HL-60/S4 treated with phorbol 12-myristate 13-acetate at 8.2 ng/mL for 4 days and 3 days (cell line): Measurements from ENCODE around the gene PPP2R2D.

Experiments
- in situ Hi-C: fragments of 300-500 bp; cut with MboI; formaldehyde crosslinking; loops from 2 replicates; pipeline ENCODE4 v1.15.0; 2022; ENCODE audit warnings: low sequenced_read_pairs

Gene PPP2R2D

DNA sequence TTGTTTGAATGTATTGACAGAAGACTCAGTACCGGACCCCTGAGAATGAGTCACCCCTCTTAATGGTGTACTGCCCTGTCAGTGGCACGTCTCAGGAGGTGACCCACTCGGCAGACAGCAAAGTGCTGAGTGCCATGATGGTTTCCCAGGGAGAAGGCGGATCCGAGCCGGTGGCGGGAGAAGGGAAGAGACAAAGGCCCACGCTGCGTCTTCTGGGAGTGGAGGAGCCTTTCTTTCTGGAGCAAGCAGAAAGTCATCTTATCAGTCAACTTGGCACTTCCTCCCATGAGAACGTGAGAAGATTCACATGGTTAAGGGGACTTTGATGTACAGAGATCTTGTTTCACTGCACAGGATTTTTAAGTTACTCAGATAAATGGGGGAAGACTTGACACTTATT lies 14.6 kb upstream of the PPP2R2D start:
- in situ Hi-C loops: loop anchor here (10.0 kb wide), 1 partner anchor 139 kb away; no protein-coding TSS in a partner anchor

- in situ Hi-C loops: loop anchor here (10.0 kb wide), 1 partner anchor 137 kb away; no protein-coding TSS in a partner anchor
Observed at GRCh38 chr10:131888186-131888604, 12.6 kb upstream of the PPP2R2D start.

GRCh38 chr10:131889755-131890154 lies 11.1 kb upstream of the PPP2R2D start:
- in situ Hi-C loops: loop anchor here (10.0 kb wide), 1 partner anchor 135 kb away; no protein-coding TSS in a partner anchor

DNA sequence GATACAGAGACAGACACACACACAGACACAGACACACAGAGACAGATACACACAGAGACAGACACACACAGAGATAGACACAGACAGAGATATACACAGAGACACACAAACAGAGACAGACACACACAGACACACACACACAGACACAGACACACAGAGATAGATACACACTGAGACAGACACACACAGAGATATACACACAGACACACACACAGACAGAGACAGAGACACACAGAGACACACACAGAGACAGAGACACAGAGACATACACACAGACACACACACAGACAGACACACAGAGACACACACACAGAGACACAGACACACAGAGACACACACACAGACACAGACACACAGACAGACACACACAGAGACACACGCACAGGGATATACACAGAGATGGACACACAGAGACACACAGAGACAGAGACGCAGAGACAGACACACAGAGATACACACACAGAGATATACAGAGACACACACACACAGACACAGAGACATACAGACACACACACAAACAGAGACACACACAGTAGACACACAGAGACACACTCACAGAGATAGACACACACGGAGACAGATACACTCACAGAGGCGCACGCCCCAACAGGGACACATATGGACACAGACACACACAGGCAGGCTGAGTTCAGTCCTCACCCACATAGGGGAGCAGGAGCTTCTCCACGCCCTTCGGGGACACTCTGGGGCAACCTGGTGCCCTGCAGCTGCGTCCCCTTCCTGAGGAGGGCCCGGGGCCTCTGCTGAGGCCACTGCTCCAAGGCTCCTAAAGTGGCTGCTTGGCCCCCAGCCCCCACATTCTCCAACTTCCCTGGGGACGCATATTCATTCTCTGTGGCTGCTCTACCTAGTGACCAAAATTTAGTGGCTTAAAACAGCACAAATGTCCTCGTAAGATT lies 10.3 kb upstream of the PPP2R2D start:
- in situ Hi-C loops: no loop called here

GRCh38 chr10:131891196-131891928 lies 9.4 kb upstream of the PPP2R2D start:
- in situ Hi-C loops: no loop called here

DNA sequence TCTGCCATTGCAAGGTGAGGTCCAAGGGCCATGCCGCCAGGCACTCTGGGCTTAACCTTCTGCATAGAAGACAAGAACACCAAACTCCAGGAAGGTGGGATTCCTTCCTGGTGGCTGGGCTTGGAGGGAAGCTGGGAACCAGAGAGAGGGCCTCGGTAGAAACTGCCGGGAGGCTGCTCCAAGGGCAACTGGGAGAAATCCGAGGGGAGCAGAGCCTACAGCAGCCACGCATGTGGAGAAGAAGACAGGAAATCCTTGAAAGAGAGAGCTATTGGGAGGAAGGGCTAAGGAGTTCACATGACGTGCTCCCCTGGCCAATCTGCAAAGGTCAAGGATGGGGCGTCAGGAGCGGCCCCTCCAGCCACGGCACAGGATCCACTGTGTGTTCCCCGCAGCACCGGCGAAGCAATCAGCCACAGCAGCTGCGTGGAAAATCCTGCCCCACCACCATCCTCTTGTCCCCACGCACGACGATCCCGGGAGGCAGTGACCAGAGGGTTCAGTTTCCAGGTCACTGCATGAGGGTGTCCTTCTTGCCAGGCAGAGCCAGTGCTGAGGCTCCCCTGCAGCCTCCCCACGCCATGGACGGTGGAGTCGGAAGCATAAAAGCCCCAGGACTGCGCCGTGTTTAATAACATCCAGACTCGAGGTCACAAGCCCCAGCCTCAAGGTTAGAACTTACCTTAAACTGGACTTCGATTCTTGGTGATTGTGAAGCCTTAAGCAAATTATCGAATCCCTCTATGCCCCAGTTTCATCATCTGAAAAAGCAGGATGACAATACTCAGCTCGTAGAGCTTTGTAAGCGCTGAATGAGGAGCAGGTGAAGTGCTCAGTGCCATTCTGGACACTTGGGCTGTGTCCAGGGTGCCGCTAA lies 8.6 kb upstream of the PPP2R2D start:
- in situ Hi-C loops: no loop called here

DNA sequence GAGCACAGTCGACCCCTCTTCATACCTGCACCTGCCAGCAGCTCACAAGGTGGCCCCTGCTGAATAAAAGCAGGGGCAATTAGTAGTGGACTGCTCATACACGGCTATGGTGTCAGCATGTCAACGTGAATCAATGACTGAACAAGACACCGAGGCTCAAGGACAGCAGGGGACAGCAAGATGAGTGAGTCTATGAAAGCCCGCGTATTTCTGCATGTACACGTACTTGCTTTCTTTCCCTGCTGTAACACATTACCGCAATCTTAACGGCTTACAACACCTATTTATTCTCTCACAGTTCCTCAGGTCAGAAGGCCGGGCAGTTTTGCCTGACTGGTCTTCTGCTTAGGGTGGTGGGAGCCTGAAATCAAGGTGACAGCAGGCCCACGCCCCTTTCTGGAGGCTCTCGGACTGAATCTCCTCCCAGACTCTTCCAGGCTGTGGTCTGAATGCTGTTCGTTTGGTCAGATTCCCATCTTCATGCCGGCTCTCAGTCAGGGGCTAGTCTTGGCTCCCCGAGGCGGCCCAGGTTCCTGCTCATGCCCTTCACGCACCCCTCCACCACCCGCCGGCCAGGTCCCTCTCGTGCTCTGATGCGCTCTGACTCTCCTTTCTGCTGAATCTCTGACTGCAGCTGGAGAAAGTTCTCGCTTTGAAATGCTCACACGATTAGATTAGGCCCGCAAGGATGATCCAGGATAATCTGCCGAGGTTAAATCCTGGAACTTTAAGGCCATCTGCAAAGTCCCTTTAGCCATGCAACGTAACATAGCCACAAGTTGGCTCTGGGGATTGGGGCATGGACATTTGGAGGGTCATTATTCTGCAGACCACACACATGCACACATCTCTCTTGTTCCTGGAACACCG lies 7.8 kb upstream of the PPP2R2D start:
- in situ Hi-C loops: no loop called here

- in situ Hi-C loops: no loop called here
Observed at GRCh38 chr10:131895116-131895515, 5.7 kb upstream of the PPP2R2D start.

DNA sequence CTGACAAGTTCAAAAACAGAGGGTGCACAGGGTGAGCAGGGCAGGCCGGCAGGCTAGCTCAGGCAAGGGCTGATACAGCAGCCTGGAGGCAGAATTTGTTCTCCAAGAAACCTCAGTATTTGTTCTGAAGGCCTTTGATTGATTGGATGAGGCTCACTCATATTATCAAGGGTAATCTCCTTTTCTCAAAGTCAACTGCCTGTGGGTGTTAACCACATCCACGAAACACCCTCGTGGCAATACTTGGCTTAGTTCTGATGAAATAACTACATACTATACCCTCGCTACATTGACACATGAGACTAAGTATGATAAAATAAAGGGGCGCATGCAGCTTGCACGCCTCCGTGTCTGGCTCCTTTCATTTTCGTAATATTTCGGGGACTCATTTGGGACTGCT lies 4.4 kb upstream of the PPP2R2D start:
- in situ Hi-C loops: no loop called here

GRCh38 chr10:131897297-131897899 lies 3.4 kb upstream of the PPP2R2D start:
- in situ Hi-C loops: no loop called here

DNA sequence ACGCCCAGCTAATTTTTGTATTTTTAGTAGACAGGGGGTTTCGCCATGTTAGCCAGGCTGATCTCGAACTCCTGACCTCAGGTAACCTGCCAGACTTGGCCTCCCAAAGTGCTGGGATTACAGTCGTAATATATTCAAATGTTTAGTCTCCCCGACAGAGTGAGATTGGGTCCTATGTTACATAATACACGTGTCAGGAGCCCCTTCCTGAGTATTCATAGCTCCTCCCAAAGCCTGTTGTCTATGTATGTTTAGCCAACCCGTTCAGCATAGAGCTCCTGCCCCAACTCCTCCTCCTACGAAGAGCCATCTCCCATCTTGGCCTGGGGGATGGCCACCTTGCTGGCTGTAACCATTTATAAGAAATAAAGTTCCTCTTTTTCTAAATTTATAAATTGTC lies 2.7 kb upstream of the PPP2R2D start:
- in situ Hi-C loops: no loop called here

DNA sequence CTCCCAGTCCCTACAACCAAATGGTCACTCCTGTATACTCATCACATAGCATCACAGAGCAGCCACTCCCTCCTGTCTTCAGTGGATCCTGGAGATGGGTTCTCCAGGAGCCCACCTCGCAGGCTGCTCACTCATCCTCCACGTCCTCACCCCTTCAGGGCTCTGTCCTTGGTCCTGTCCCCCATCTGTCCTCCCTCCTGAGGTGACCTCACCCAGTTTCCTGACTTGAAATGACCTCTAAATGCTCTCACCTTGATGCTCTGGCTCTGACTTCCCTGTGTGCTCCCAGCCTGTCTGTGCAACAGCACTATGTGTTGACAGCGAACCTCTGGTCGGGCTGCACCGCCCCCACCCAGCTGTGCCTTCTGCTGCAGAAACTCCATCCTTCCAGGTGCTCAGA lies 2.1 kb upstream of the PPP2R2D start:
- in situ Hi-C loops: no loop called here

GRCh38 chr10:131899116-131899690 lies 1.6 kb upstream of the PPP2R2D start:
- in situ Hi-C loops: no loop called here

GRCh38 chr10:131899695-131900349 lies 986 bp upstream of the PPP2R2D start:
- in situ Hi-C loops: no loop called here

DNA sequence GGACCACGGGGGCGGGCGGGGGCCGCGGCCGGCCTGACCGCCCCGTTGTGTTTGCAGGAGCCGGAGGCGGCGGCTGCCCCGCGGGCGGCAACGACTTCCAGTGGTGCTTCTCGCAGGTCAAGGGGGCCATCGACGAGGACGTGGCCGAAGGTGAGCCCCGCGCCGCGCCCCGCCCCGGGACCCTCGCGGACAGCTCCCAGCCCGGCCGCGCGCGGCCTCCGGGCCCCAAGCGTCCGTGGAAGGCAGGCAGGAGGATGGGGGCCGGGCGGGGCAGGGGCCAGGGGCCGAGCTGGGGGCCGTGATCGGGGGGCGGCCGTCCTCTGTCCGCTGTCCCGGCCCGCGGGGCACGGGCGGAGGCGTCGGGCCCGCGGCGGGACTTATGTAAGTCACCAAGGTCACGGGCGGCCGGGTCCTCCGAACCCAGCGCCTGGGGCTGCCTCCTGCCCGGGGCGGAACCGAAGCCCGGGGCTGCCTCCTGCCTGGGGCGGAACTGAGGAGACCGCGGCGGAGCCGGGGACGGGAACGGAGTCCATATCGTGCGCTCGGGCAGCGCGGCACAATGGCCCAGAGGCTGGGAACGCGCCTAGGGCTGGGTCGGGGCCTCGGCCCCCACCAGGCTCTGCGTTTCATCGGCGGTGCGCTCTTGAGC lies 497 bp downstream of the PPP2R2D start:
- in situ Hi-C loops: no loop called here

DNA sequence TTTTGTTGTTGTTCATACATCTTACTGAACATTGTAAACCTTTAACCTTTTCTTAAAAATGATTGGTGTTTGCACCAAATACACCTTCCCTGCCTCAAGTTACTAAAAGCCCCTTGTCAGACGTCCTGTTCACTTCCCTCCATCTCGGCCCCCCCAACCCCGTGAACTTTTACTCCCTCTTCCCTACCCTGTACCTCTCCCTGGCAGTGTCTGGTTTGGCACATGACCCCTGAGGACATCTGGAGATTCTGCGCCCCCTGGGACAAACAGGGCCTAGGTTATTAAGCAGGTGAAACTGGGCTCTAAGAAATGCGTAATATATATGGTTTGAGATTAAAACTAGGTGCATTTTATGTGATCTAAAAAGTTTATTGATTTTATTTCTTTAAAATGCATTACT lies 1.4 kb downstream of the PPP2R2D start:
- in situ Hi-C loops: no loop called here

GRCh38 chr10:131902691-131903090 lies 1.9 kb downstream of the PPP2R2D start:
- in situ Hi-C loops: no loop called here

DNA sequence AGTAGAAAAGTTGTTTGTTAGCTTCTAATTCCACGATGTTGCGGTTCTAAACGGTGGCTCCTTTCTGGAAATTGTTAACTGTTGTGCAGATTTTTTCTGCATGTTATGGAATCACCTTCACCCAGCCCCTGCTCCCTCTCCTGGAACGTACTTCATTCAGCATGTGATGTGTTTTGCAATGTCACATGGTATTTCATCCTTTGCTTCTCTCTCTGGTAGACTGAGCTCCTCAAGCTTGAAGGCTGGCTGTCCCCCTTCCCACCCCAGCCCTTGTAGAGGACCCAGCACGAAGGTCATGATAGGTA lies 4.4 kb downstream of the PPP2R2D start:
- in situ Hi-C loops: no loop called here
